NB4 (cell line): ENCODE measurements around the gene CREB1.

Experiments used
- CTCF ChIP-seq: IDR thresholded peaks from one replicate; pipeline ENCODE4 v1.5.1; 2012; ENCODE audit warnings: low read depth, low read length
- MAX ChIP-seq: IDR thresholded peaks from 2 replicates; pipeline ENCODE4 v1.6.1; 2011; ENCODE audit warnings: low read depth, low read length
- POLR2A ChIP-seq: IDR thresholded peaks from 2 replicates; pipeline ENCODE4 v1.6.1; 2011; ENCODE audit warnings: mild to moderate bottlenecking; ENCODE audit not compliant: insufficient read length; ENCODE audit errors: extremely low read depth

GRCh38 chr2:207484444-207485391, 45.0 kb upstream of the CREB1 start:
- no peak for TF ChIP-seq CTCF
- no peak for TF ChIP-seq MAX
- TF ChIP-seq POLR2A, result no peak
